ENCODE results near the gene PLEK. TPM values are rescaled to one million over a fixed set of nuclear protein-coding genes. Genes with fewer than 3 reads are reported as not detected.

PLEK gene
- total RNA-seq, 1 experiment from 2014 or later: not detected

GRCh38 chr2:68418419-68418818 lies 53.3 kb downstream of the PLEK start:
- no peak for DNase-seq
- no peak for TF ChIP-seq EZH2 (IDR thresholded peaks at IDR 0.05; ENCODE audit: low read depth)
- no peak for TF ChIP-seq CTCF (conservative IDR thresholded peaks at IDR 0.05)
- Histone ChIP-seq H3F3A (ENCODE audit: insufficient read depth, low read depth) (no peaks in the 10 kb centered on the region), H3K9me3 (ENCODE audit: insufficient read depth, low read depth) (no peaks in the 10 kb centered on the region), H3K27ac (no peak overlapping the region), H3K27me3 (ENCODE audit: insufficient read depth, low read depth) (peaks cover 16% of the 10 kb centered on the region), H3K4me2 (no peak overlapping the region), H3K79me2 (ENCODE audit: low read depth) (no peaks in the 10 kb centered on the region), H3K36me3 (ENCODE audit: low read depth) (no peaks in the 10 kb centered on the region), H3K4me3 (no peak overlapping the region), H4K20me1 (ENCODE audit: insufficient read depth) (peaks cover 3% of the 10 kb centered on the region; the same call in 1 of the 2 replicates), H3K4me1 (replicated peaks; ENCODE audit: insufficient read depth) (no peaks in the 10 kb centered on the region), H2AFZ (no peak overlapping the region), H3K9me2 (ENCODE audit: insufficient read depth) (no peaks in the 10 kb centered on the region)
- POLR2A ChIA-PET (ENCODE audit: unreplicated experiment): no interaction called here
- no TSS peak for BruUV-seq (replicated peaks)
- CTCF ChIA-PET: no interaction called here
- intact Hi-C loops (cut with micrococcal nuclease; ENCODE audit: unreplicated experiment): no loop called here

- Histone ChIP-seq H3K9me2 (ENCODE audit: insufficient read depth) (no peaks in the 10 kb centered on the region), H3F3A (ENCODE audit: insufficient read depth, low read depth) (no peaks in the 10 kb centered on the region), H3K4me1 (replicated peaks; ENCODE audit: insufficient read depth) (no peaks in the 10 kb centered on the region), H2AFZ (no peak overlapping the region), H3K36me3 (ENCODE audit: low read depth) (no peaks in the 10 kb centered on the region), H3K4me2 (no peak overlapping the region), H3K27me3 (ENCODE audit: insufficient read depth, low read depth) (peaks cover 16% of the 10 kb centered on the region), H3K79me2 (ENCODE audit: low read depth) (no peaks in the 10 kb centered on the region), H3K9me3 (ENCODE audit: insufficient read depth, low read depth) (no peaks in the 10 kb centered on the region), H3K4me3 (no peak overlapping the region), H3K27ac (no peak overlapping the region), H4K20me1 (ENCODE audit: insufficient read depth) (no peaks in the 10 kb centered on the region)
- no peak for DNase-seq
- CTCF ChIA-PET: no interaction called here
- TF ChIP-seq EZH2 (IDR thresholded peaks at IDR 0.05; ENCODE audit: low read depth) (no peak), CTCF (conservative IDR thresholded peaks at IDR 0.05) (no peak)
- POLR2A ChIA-PET (ENCODE audit: unreplicated experiment): no interaction called here
- intact Hi-C loops (cut with micrococcal nuclease; ENCODE audit: unreplicated experiment): no loop called here
- no TSS peak for BruUV-seq (replicated peaks)
These were observed 53.8 kb downstream of the PLEK start for GRCh38 chr2:68418855-68419254.

- Histone ChIP-seq H2AFZ (no peak overlapping the region), H3K4me3 (no peak overlapping the region), H3K27ac (no peak overlapping the region), H3K9me3 (ENCODE audit: insufficient read depth, low read depth) (no peaks in the 10 kb centered on the region), H3K36me3 (ENCODE audit: low read depth) (no peaks in the 10 kb centered on the region), H3K27me3 (ENCODE audit: insufficient read depth, low read depth) (peaks cover 15% of the 10 kb centered on the region), H3K4me1 (replicated peaks; ENCODE audit: insufficient read depth) (no peaks in the 10 kb centered on the region), H3K79me2 (ENCODE audit: low read depth) (no peaks in the 10 kb centered on the region), H4K20me1 (ENCODE audit: insufficient read depth) (no peaks in the 10 kb centered on the region), H3K9me2 (ENCODE audit: insufficient read depth) (no peaks in the 10 kb centered on the region), H3K4me2 (no peak overlapping the region), H3F3A (ENCODE audit: insufficient read depth, low read depth) (no peaks in the 10 kb centered on the region)
- no TSS peak for BruUV-seq (replicated peaks)
- TF ChIP-seq EZH2 (IDR thresholded peaks at IDR 0.05; ENCODE audit: low read depth) (no peak), CTCF (conservative IDR thresholded peaks at IDR 0.05) (no peak)
- ChIA-PET POLR2A (ENCODE audit: unreplicated experiment) (no interaction called here), CTCF (no interaction called here)
- intact Hi-C loops (cut with micrococcal nuclease; ENCODE audit: unreplicated experiment): no loop called here
- no peak for DNase-seq
These were observed 55.3 kb downstream of the PLEK start for GRCh38 chr2:68420254-68420910.
